HL-60 (cell line): ENCODE data around the gene KCNG2.
"Not testable (repeated sequence)": the region's sequence is repeated elsewhere in the genome, so short reads cannot be mapped to it uniquely, and the experiment has no call there.

Source experiments
- CTCF ChIP-seq: IDR thresholded peaks from one replicate; pipeline ENCODE4 v1.5.1; 2011; ENCODE audit warnings: low read length, control low read depth, inconsistent platforms; ENCODE audit not compliant: insufficient read depth
- REST ChIP-seq: IDR thresholded peaks from 2 replicates; pipeline ENCODE4 v1.6.1; 2012; ENCODE audit warnings: low read depth; ENCODE audit not compliant: insufficient replicate concordance

GRCh38 chr18:79865951-79866350 is 68.2 kb downstream of the KCNG2 start:
- not testable (repeated sequence) for TF ChIP-seq CTCF, REST
